SJCRH30 (cell line): ENCODE data around the gene MAPK11. TPM values are rescaled to one million over a fixed set of nuclear protein-coding genes. Genes with fewer than 3 reads are reported as not detected.

Experiments used
- DNase-seq, 2 experiments: peaks; one replicate each; pipeline ENCODE4 v3.0.0-alpha.2; 2015 to 2020
- H3K27ac ChIP-seq: fragments of 250-450 bp; sonication (Bioruptor Pico); 2 replicates; pipeline ENCODE4 v1.5.1; 2020; ENCODE audit warnings: mild to moderate bottlenecking, moderate library complexity
- H3K27me3 ChIP-seq: fragments of 250-450 bp; sonication (Bioruptor Pico); 2 replicates; pipeline ENCODE4 v1.5.1; 2020; ENCODE audit warnings: mild to moderate bottlenecking, moderate library complexity
- H3K36me3 ChIP-seq: fragments of 250-450 bp; sonication (Bioruptor Pico); 2 replicates; pipeline ENCODE4 v1.5.1; 2020; ENCODE audit warnings: mild to moderate bottlenecking, moderate library complexity
- H3K4me1 ChIP-seq: fragments of 250-450 bp; sonication (Bioruptor Pico); 2 replicates; pipeline ENCODE4 v1.5.1; 2020; ENCODE audit warnings: mild to moderate bottlenecking, moderate library complexity
- H3K4me3 ChIP-seq: fragments of 250-450 bp; sonication (Bioruptor Pico); 2 replicates; pipeline ENCODE4 v1.5.1; 2020; ENCODE audit warnings: mild to moderate bottlenecking, moderate library complexity
- H3K9me3 ChIP-seq: fragments of 250-450 bp; sonication (Bioruptor Pico); replicated peaks from 2 replicates; pipeline ENCODE4 v1.5.1; 2020; ENCODE audit warnings: mild to moderate bottlenecking, moderate library complexity
- total RNA-seq: library from RNA; depleted of rRNA; stranded (reverse); fragments of >200 nt; shearing (Covaris generic); gene quantifications from 2 replicates; pipeline ENCODE4 v1.2.3, GENCODE V29; 2014

The MAPK11 gene
- total RNA-seq, 1 experiment from 2014 or later: 4.2 TPM

GRCh38 chr22:50311606-50312351, 41.6 kb upstream of the MAPK11 start:
- no peak for DNase-seq
- H3K9me3 ChIP-seq: no peaks in the 10 kb centered on the region
- H3K27ac ChIP-seq: no peak overlapping the region
- no peaks in the 10 kb centered on the region for H3K36me3 ChIP-seq
- no peak overlapping the region for H3K4me3 ChIP-seq
- peaks cover 31% of the 10 kb centered on the region for H3K4me1 ChIP-seq
- peaks cover 34% of the 10 kb centered on the region for H3K27me3 ChIP-seq

DNA sequence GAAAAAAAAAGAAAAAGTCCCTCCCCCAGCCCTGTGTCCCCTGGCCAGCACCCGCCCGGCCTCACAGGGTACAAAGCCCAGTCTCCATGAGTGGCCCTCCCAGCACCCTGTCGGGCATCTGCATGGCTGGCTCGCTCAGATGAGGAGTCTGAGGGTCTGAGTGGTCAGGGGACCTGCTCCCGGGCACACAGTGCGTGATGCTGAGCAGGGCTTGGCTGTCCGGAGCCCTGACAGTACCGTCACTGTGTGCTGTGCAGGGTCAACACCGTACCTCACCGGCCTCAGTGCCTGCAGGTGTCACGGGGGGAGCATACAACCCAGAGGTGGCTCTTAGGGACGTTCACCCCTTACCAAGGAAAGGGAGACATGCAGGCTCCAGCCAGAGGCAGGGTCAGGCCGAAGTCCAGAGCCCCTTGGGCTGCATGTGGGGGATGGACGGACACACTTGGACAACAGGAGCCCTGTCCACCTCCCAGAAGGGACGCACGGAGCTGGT, 40.8 kb upstream of the MAPK11 start:
- DNase-seq: no peak
- H3K4me3 ChIP-seq: no peak overlapping the region
- peaks cover 31% of the 10 kb centered on the region for H3K4me1 ChIP-seq
- no peaks in the 10 kb centered on the region for H3K36me3 ChIP-seq
- H3K27me3 ChIP-seq: peaks cover 28% of the 10 kb centered on the region
- no peaks in the 10 kb centered on the region for H3K9me3 ChIP-seq
- no peak overlapping the region for H3K27ac ChIP-seq

DNA sequence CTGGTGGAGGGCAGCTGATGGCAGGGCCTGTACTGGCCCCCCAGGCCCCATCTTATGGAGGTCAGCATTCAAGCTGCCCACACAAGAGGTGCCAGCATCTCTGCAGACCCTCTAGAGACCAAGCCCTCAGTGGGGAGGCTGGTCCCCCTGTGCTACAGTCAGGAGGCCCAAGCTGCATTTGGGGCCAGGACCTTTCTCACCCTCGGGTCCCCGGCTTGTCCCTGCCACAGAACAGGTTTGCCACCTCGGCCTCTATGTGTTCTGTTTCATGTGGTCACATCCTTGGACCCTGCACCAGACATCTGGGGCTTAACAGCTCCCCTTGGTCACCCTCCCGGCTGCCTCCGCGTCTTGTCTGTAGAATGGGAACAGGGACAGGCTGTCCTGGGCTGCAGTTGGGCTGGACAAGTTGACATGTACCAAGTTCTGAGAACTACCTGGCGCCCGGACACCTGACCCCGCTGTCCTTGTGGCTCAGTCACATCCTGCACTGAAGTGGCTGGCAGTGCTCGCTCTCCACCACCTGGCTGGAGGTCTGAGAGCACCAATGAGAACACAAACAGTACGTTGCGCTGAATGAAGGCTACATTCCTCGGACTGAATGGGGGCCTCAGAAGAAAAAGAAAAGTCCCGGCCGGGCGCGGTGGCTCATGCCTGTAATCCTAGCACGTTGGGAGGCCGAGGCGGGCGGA, 40.0 kb upstream of the MAPK11 start:
- Histone ChIP-seq H3K36me3 (peaks cover 3% of the 10 kb centered on the region; the same call in 1 of the 2 replicates), H3K9me3 (no peaks in the 10 kb centered on the region), H3K27me3 (peaks cover 20% of the 10 kb centered on the region), H3K4me3 (no peak overlapping the region), H3K4me1 (peaks cover 36% of the 10 kb centered on the region), H3K27ac (no peak overlapping the region)
- no peak for DNase-seq

DNA sequence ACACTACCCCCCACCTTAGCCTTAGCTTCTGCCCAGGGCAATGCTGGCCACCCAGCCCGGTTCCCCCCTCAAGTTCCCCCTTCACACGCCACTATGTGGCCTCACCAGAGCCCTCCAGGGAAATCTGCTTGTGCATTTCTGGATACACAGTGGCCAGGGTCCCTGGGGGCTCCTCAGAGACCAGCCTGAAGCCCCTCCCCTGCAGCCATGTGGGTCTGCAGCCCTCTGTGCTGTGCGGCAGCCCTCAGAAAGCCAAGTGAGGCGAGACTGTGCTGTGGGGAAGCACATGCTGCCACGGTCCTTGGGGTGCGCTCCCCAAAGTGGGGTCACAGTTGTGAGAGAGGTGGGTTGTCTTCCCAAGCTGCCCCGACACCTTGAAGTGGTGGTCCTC, 39.4 kb upstream of the MAPK11 start:
- Histone ChIP-seq H3K9me3 (no peaks in the 10 kb centered on the region), H3K27ac (peak overlapping the region; percentile 61; the same call in 1 of the 2 replicates), H3K4me1 (peaks cover 41% of the 10 kb centered on the region), H3K27me3 (peaks cover 14% of the 10 kb centered on the region), H3K4me3 (no peak overlapping the region), H3K36me3 (peaks cover 8% of the 10 kb centered on the region; the same call in 1 of the 2 replicates)
- peak; percentile 48 to 54 for DNase-seq

GRCh38 chr22:50308986-50309600, 38.9 kb upstream of the MAPK11 start:
- peaks cover 11% of the 10 kb centered on the region for H3K36me3 ChIP-seq
- H3K27me3 ChIP-seq: peaks cover 9% of the 10 kb centered on the region
- peak overlapping the region; percentile 61 for H3K27ac ChIP-seq
- peak; percentile 75 to 81 for DNase-seq
- H3K4me3 ChIP-seq: no peak overlapping the region
- no peaks in the 10 kb centered on the region for H3K9me3 ChIP-seq
- peaks cover 40% of the 10 kb centered on the region for H3K4me1 ChIP-seq

- peaks cover 14% of the 10 kb centered on the region for H3K36me3 ChIP-seq
- H3K4me3 ChIP-seq: no peak overlapping the region
- peaks cover 4% of the 10 kb centered on the region for H3K27me3 ChIP-seq
- H3K4me1 ChIP-seq: peaks cover 44% of the 10 kb centered on the region
- H3K9me3 ChIP-seq: no peaks in the 10 kb centered on the region
- DNase-seq: peak; percentile 91 to 96
- peak overlapping the region; percentile 61 for H3K27ac ChIP-seq
Observed at GRCh38 chr22:50308597-50308935, 38.4 kb upstream of the MAPK11 start.

GRCh38 chr22:50307890-50308596, 37.9 kb upstream of the MAPK11 start:
- peaks cover 14% of the 10 kb centered on the region for H3K36me3 ChIP-seq
- peaks cover 49% of the 10 kb centered on the region for H3K4me1 ChIP-seq
- DNase-seq: peak; percentile 40 to 49

GRCh38 chr22:50306753-50307749, 36.9 kb upstream of the MAPK11 start, which contains the start of gene PLXNB2:
TSS of gene PLXNB2 (minus strand) at chr22:50307646. CDS start at chr22:50290584, 17,062 bp downstream.
- DNase-seq: peak; percentile 84 to 88
- Histone ChIP-seq H3K27ac (peak within 1 kb of the TSS; percentile 82), H3K27me3 (0 out of 2 replicates have a peak, but pooled peaks cover 3% of the 10 kb centered on the region), H3K4me3 (peak within 1 kb of the TSS; percentile 95), H3K36me3 (peaks cover 17% of the 10 kb centered on the region), H3K4me1 (peaks cover 59% of the 10 kb centered on the region), H3K9me3 (no peaks in the 10 kb centered on the region)

More at GRCh38 chr22:50307890-50308596, 37.9 kb upstream of the MAPK11 start:
- Histone ChIP-seq H3K4me3 (peak overlapping the region; percentile 4; the same call in 1 of the 2 replicates), H3K9me3 (no peaks in the 10 kb centered on the region), H3K27ac (peak overlapping the region; percentile 61; the same call in 1 of the 2 replicates), H3K27me3 (0 out of 2 replicates have a peak, but pooled peaks cover 4% of the 10 kb centered on the region)

GRCh38 chr22:50305923-50306566, 35.9 kb upstream of the MAPK11 start:
- Histone ChIP-seq H3K27ac (peak overlapping the region; percentile 82), H3K27me3 (no peaks in the 10 kb centered on the region), H3K4me1 (peaks cover 59% of the 10 kb centered on the region), H3K36me3 (peaks cover 26% of the 10 kb centered on the region), H3K9me3 (no peaks in the 10 kb centered on the region), H3K4me3 (peak overlapping the region; percentile 95)
- DNase-seq: peak; percentile 98 to 99

DNA sequence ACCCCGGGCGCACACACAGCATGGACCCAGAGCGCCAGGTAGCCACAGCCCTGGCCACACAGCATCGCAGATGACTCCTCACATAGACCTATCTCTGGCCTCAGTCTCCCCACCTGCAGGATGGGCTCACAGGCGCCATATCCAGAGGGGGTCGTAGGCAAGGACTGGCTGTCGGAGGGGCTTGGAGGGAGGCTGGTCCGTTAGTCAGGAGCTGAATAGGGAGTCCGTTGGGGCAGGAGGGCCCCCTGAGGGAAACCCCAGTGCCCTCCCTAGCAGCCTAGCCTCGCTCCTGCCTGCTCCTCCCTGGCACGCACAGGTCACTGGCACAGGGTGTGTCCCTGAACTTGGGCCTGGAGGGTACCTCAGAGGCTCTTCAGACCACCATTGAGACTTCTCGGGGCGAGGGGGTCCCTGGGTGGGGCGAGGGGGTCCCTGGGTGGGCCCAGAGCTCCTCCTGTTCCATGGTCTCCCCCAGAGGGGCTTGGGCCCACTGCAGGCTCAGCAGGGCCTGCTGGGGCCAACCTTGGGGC, 35.3 kb upstream of the MAPK11 start:
- Histone ChIP-seq H3K9me3 (no peaks in the 10 kb centered on the region), H3K36me3 (peaks cover 31% of the 10 kb centered on the region), H3K4me1 (peaks cover 59% of the 10 kb centered on the region), H3K4me3 (peak overlapping the region; percentile 95), H3K27ac (peak overlapping the region; percentile 82), H3K27me3 (no peaks in the 10 kb centered on the region)
- DNase-seq: no peak

DNA sequence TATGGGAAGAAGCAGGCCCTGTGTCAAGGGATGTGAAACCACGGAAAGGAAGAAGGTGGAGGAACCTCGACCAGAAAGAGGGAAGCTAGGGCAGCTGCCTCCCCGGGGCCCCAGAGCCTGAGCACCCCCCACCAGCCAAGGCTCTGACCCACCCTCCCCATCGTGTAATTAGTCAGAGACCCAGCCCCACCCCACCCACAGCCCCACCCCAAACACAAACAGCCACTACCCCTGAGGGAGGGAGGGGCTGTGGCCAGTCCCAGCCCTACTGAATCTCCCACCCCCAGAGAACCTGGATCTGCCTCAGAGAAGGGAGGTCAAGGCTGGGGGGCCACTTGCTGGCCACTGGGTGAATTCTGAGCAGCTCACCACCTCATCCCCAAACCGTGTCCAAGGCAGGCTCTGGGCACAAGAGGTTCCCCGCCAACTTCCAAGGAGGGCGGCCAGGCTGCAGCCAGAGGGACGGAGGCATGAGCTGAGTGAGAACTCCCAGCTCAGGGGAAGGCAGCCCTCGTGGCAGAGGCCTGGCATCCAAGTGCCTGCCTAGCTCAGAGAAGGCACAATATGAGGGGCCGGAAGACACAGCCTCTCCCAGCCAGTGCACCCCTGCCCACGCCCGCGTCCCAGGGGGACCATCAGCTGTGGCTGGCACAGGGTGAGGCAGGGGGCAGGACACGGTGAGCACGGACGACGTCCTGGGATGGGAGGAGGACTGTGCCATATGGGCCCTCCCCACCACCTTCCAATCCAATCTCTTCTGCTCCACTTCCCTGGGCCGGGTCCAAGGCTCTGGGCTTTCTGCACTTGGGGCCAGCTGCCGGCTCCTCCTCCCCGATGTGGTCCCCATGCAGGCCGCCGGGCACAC, 34.6 kb upstream of the MAPK11 start:
- peak overlapping the region; percentile 95 for H3K4me3 ChIP-seq
- no peaks in the 10 kb centered on the region for H3K9me3 ChIP-seq
- no peaks in the 10 kb centered on the region for H3K27me3 ChIP-seq
- H3K27ac ChIP-seq: peak overlapping the region; percentile 82
- H3K36me3 ChIP-seq: peaks cover 34% of the 10 kb centered on the region
- DNase-seq: no peak
- H3K4me1 ChIP-seq: peaks cover 54% of the 10 kb centered on the region
